Astrocyte (in vitro differentiated cells and primary cell): ENCODE results near the gene HFE. TPM values are rescaled to one million over a fixed set of nuclear protein-coding genes. Genes with fewer than 3 reads are reported as not detected.

ENCODE experiments used
- DNase-seq: peaks from one replicate; pipeline ENCODE4 v3.0.0-alpha.2; 2010; ENCODE audit warnings: low read depth
- FAIRE-seq: peaks from 2 replicates; lab custom pipeline; 2011; peaks lifted over from hg19 to GRCh38; lab: Jason Lieb, UNC
- H2AFZ ChIP-seq: 2 replicates; pipeline ENCODE4 v1.6.0; 2012; ENCODE audit warnings: low read depth, low read length, inconsistent platforms
- H3K27ac ChIP-seq: 2 replicates; pipeline ENCODE4 v1.5.1; 2011; ENCODE audit warnings: low read depth, low read length, inconsistent platforms
- H3K27me3 ChIP-seq: 2 replicates; pipeline ENCODE4 v1.6.0; 2011; ENCODE audit warnings: low read length, inconsistent platforms; ENCODE audit not compliant: insufficient read depth
- H3K36me3 ChIP-seq: 2 replicates; pipeline ENCODE4 v1.5.1; 2011; ENCODE audit warnings: low read length, inconsistent platforms; ENCODE audit not compliant: insufficient read depth
- H3K4me1 ChIP-seq: 2 replicates; pipeline ENCODE4 v1.5.1; 2011; ENCODE audit warnings: low read length, inconsistent platforms; ENCODE audit not compliant: insufficient read depth
- H3K4me2 ChIP-seq: 2 replicates; pipeline ENCODE4 v1.6.0; 2012; ENCODE audit warnings: low read length, inconsistent platforms
- H3K4me3 ChIP-seq: 2 replicates; pipeline ENCODE4 v1.5.1; 2011; ENCODE audit warnings: low read depth, mild to moderate bottlenecking, low read length, inconsistent platforms; ENCODE audit not compliant: insufficient read depth
- H3K79me2 ChIP-seq: 2 replicates; pipeline ENCODE4 v1.6.0; 2012; ENCODE audit warnings: mild to moderate bottlenecking, low read length, inconsistent platforms; ENCODE audit not compliant: insufficient read depth
- H3K9ac ChIP-seq: 2 replicates; pipeline ENCODE4 v1.6.0; 2012; ENCODE audit warnings: mild to moderate bottlenecking, low read length, inconsistent platforms
- H3K9me3 ChIP-seq: 2 replicates; pipeline ENCODE4 v1.5.1; 2012; ENCODE audit warnings: low read depth, mild to moderate bottlenecking, low read length, inconsistent platforms; ENCODE audit not compliant: insufficient read depth
- H4K20me1 ChIP-seq: 2 replicates; pipeline ENCODE4 v1.6.0; 2012; ENCODE audit warnings: low read length, inconsistent platforms; ENCODE audit not compliant: insufficient read depth
- H3K27ac Mint-ChIP-seq: one replicate; pipeline ENCODE4 v1.8.0; 2021; ENCODE audit warnings: mild to moderate bottlenecking, mixed read lengths; ENCODE audit not compliant: unreplicated experiment
- H3K27me3 Mint-ChIP-seq: one replicate; pipeline ENCODE4 v1.8.0; 2021; ENCODE audit warnings: low read depth, mixed read lengths; ENCODE audit not compliant: unreplicated experiment
- H3K36me3 Mint-ChIP-seq: one replicate; pipeline ENCODE4 v1.8.0; 2021; ENCODE audit warnings: low read depth, mixed read lengths; ENCODE audit not compliant: unreplicated experiment
- H3K4me1 Mint-ChIP-seq: one replicate; pipeline ENCODE4 v1.8.0; 2021; ENCODE audit warnings: low read depth, mixed read lengths; ENCODE audit not compliant: unreplicated experiment
- H3K4me3 Mint-ChIP-seq: one replicate; pipeline ENCODE4 v1.8.0; 2021; ENCODE audit warnings: mild to moderate bottlenecking, moderate library complexity, mixed read lengths; ENCODE audit not compliant: unreplicated experiment
- H3K9me3 Mint-ChIP-seq: one replicate; pipeline ENCODE4 v1.8.0; 2021; ENCODE audit warnings: mild to moderate bottlenecking, mixed read lengths; ENCODE audit not compliant: unreplicated experiment
- CTCF ChIP-seq: IDR thresholded peaks from 2 replicates; pipeline ENCODE4 v1.5.1; 2011; ENCODE audit warnings: low read depth, mild to moderate bottlenecking, inconsistent platforms, low read length, moderate library complexity; ENCODE audit not compliant: insufficient read depth
- EZH2 ChIP-seq: IDR thresholded peaks from 2 replicates; pipeline ENCODE4 v1.6.1; 2012; ENCODE audit warnings: mild to moderate bottlenecking, low read length, inconsistent platforms; ENCODE audit not compliant: insufficient read depth
- total RNA-seq: library from RNA; stranded (reverse); gene quantifications from 2 replicates; pipeline ENCODE4 v1.2.1, GENCODE V29; 2021

Gene HFE
- total RNA-seq, 1 donor from 2014 or later, result 5.7 TPM

- Mint-ChIP-seq H3K27ac (peak overlapping the region; percentile 17), H3K4me3 (peak overlapping the region; percentile 40), H3K4me1 (peaks cover 3% of the 10 kb centered on the region), H3K9me3 (no peaks in the 10 kb centered on the region), H3K36me3 (no peaks in the 10 kb centered on the region), H3K27me3 (no peaks in the 10 kb centered on the region)
- Histone ChIP-seq H3K79me2 (no peaks in the 10 kb centered on the region), H3K36me3 (no peaks in the 10 kb centered on the region), H4K20me1 (no peaks in the 10 kb centered on the region), H3K27me3 (no peaks in the 10 kb centered on the region), H3K27ac (no peak overlapping the region), H3K9me3 (no peaks in the 10 kb centered on the region), H3K9ac (no peak overlapping the region), H3K4me1 (no peaks in the 10 kb centered on the region), H3K4me2 (no peak overlapping the region), H3K4me3 (no peak overlapping the region), H2AFZ (no peak overlapping the region)
- DNase-seq (no peak), FAIRE-seq (no peak)
- TF ChIP-seq EZH2, result no peak
- TF ChIP-seq CTCF, result no peak
Measured at GRCh38 chr6:26067367-26067766, 19.9 kb upstream of the HFE start.

- no peak overlapping the region for H3K27ac Mint-ChIP-seq
- H2AFZ ChIP-seq, result no peak overlapping the region
- H3K27me3 ChIP-seq, result no peaks in the 10 kb centered on the region
- H3K36me3 ChIP-seq, result no peaks in the 10 kb centered on the region
- FAIRE-seq (no peak), DNase-seq (no peak)
- no peak overlapping the region for H3K4me3 Mint-ChIP-seq
- no peaks in the 10 kb centered on the region for H3K9me3 Mint-ChIP-seq
- peaks cover 3% of the 10 kb centered on the region for H3K4me1 Mint-ChIP-seq
- no peaks in the 10 kb centered on the region for H3K36me3 Mint-ChIP-seq
- H3K9me3 ChIP-seq, result no peaks in the 10 kb centered on the region
- H3K4me3 ChIP-seq, result no peak overlapping the region
- no peaks in the 10 kb centered on the region for H3K79me2 ChIP-seq
- no peaks in the 10 kb centered on the region for H4K20me1 ChIP-seq
- H3K4me2 ChIP-seq, result no peak overlapping the region
- no peak overlapping the region for H3K9ac ChIP-seq
- no peak for TF ChIP-seq EZH2
- H3K27me3 Mint-ChIP-seq, result no peaks in the 10 kb centered on the region
- no peaks in the 10 kb centered on the region for H3K4me1 ChIP-seq
- H3K27ac ChIP-seq, result no peak overlapping the region
Measured at GRCh38 chr6:26068036-26068435, 19.2 kb upstream of the HFE start.

GRCh38 chr6:26071135-26071534, 16.1 kb upstream of the HFE start:
- Histone ChIP-seq H3K4me2 (no peak overlapping the region), H3K79me2 (no peaks in the 10 kb centered on the region), H3K9me3 (no peaks in the 10 kb centered on the region), H2AFZ (no peak overlapping the region), H3K9ac (no peak overlapping the region), H3K27ac (no peak overlapping the region), H3K36me3 (no peaks in the 10 kb centered on the region), H3K4me3 (no peak overlapping the region), H3K4me1 (no peaks in the 10 kb centered on the region), H4K20me1 (no peaks in the 10 kb centered on the region), H3K27me3 (no peaks in the 10 kb centered on the region)
- no peaks in the 10 kb centered on the region for H3K36me3 Mint-ChIP-seq
- no peak overlapping the region for H3K4me3 Mint-ChIP-seq
- H3K27ac Mint-ChIP-seq, result no peak overlapping the region
- H3K27me3 Mint-ChIP-seq, result no peaks in the 10 kb centered on the region
- FAIRE-seq (no peak), DNase-seq (no peak)
- TF ChIP-seq CTCF (no peak), EZH2 (no peak)
- no peaks in the 10 kb centered on the region for H3K9me3 Mint-ChIP-seq
- peaks cover 3% of the 10 kb centered on the region for H3K4me1 Mint-ChIP-seq
